WTC11 (cell line): ENCODE measurements around the gene BCL2L1. TPM values are rescaled to one million over a fixed set of nuclear protein-coding genes. Genes with fewer than 3 reads are reported as not detected.

Experiments used
- ATAC-seq: fragments of 200-7000 bp; cut with Tn5 transposase; 2 replicates; pipeline ENCODE4 v1.10.0; 2021; ENCODE audit warnings: mild to moderate bottlenecking, moderate library complexity
- CTCF ChIA-PET: fragments of 300-600 bp; sonication (Branson Sonifier 250); formaldehyde crosslinking; loops from one replicate; lab custom pipeline; 2021; ENCODE audit warnings: antibody characterized with exemption; lab: Charles Lee
- POLR2A ChIA-PET: fragments of 350-600 bp; sonication (Branson Sonifier 250); formaldehyde crosslinking; loops from one replicate; lab custom pipeline; 2021; ENCODE audit warnings: antibody characterized with exemption; lab: Charles Lee
- DNase-seq: peaks from one replicate; pipeline ENCODE4 v3.0.0; 2021; ENCODE audit warnings: low spot score
- H3K27ac Mint-ChIP-seq: 2 replicates; pipeline ENCODE4 v1.8.0; 2021; ENCODE audit warnings: mixed read lengths
- H3K27me3 Mint-ChIP-seq: 2 replicates; pipeline ENCODE4 v1.8.0; 2021; ENCODE audit warnings: low read depth, mild to moderate bottlenecking, moderate library complexity, mixed read lengths
- H3K36me3 Mint-ChIP-seq: 2 replicates; pipeline ENCODE4 v1.8.0; 2021; ENCODE audit warnings: mixed read lengths
- H3K4me1 Mint-ChIP-seq: 2 replicates; pipeline ENCODE4 v1.8.0; 2022; ENCODE audit warnings: mixed read lengths
- H3K4me3 Mint-ChIP-seq: 2 replicates; pipeline ENCODE4 v1.8.0; 2021; ENCODE audit warnings: mild to moderate bottlenecking, moderate library complexity, mixed read lengths
- H3K9me3 Mint-ChIP-seq: 2 replicates; pipeline ENCODE4 v1.8.0; 2021; ENCODE audit warnings: mixed read lengths
- ARID4B ChIP-seq: sonication (generic); formaldehyde crosslinking; IDR thresholded peaks from 2 replicates; pipeline ENCODE4 v1.8.0; 2023; ENCODE audit warnings: missing genetic modification reagents, mild to moderate bottlenecking, borderline replicate concordance
- ATF6 ChIP-seq: sonication (generic); formaldehyde crosslinking; IDR thresholded peaks from 2 replicates; pipeline ENCODE4 v1.8.1; 2023; ENCODE audit warnings: mild to moderate bottlenecking, missing genetic modification reagents
- FOXP4 ChIP-seq: sonication (generic); formaldehyde crosslinking; IDR thresholded peaks from 2 replicates; pipeline ENCODE4 v1.8.0; 2022; ENCODE audit warnings: mild to moderate bottlenecking, missing genetic modification reagents
- GRHL2 ChIP-seq: fragments of 250-450 bp; sonication (Bioruptor Pico); IDR thresholded peaks from 2 replicates; pipeline ENCODE4 v1.8.0; 2022; ENCODE audit warnings: mild to moderate bottlenecking, moderate library complexity; ENCODE audit not compliant: insufficient replicate concordance, severe bottlenecking
- IRF2 ChIP-seq: sonication (generic); formaldehyde crosslinking; IDR thresholded peaks from 2 replicates; pipeline ENCODE4 v1.8.0; 2022; ENCODE audit warnings: low read depth, missing genetic modification reagents, borderline replicate concordance
- JUN ChIP-seq: sonication (generic); formaldehyde crosslinking; IDR thresholded peaks from 2 replicates; pipeline ENCODE4 v1.8.0; 2023; ENCODE audit warnings: mild to moderate bottlenecking, missing genetic modification reagents
- KAT7 ChIP-seq: sonication (generic); formaldehyde crosslinking; IDR thresholded peaks from 2 replicates; pipeline ENCODE4 v1.8.1; 2023; ENCODE audit warnings: missing genetic modification reagents, mild to moderate bottlenecking, borderline replicate concordance
- MAX ChIP-seq: sonication (generic); formaldehyde crosslinking; IDR thresholded peaks from 2 replicates; pipeline ENCODE4 v1.8.0; 2022; ENCODE audit warnings: mild to moderate bottlenecking, missing genetic modification reagents
- MYBL2 ChIP-seq: sonication (generic); formaldehyde crosslinking; IDR thresholded peaks from 2 replicates; pipeline ENCODE4 v1.8.1; 2023; ENCODE audit warnings: mild to moderate bottlenecking, moderate library complexity, missing genetic modification reagents
- NFE2L1 ChIP-seq: sonication (generic); formaldehyde crosslinking; IDR thresholded peaks from 2 replicates; pipeline ENCODE4 v1.8.1; 2023; ENCODE audit warnings: missing genetic modification reagents
- NFYB ChIP-seq: sonication (generic); formaldehyde crosslinking; conservative IDR thresholded peaks from 2 replicates; pipeline ENCODE4 v1.8.0; 2022; ENCODE audit warnings: low read depth, missing genetic modification reagents
- SP1 ChIP-seq: sonication (generic); formaldehyde crosslinking; conservative IDR thresholded peaks from 2 replicates; pipeline ENCODE4 v1.8.1; 2022; ENCODE audit warnings: missing genetic modification reagents
- TCF7 ChIP-seq: sonication (generic); formaldehyde crosslinking; IDR thresholded peaks from 2 replicates; pipeline ENCODE4 v1.8.0; 2022; ENCODE audit warnings: mild to moderate bottlenecking, low read depth, missing genetic modification reagents, moderate library complexity
- USF2 ChIP-seq: sonication (generic); formaldehyde crosslinking; IDR thresholded peaks from 2 replicates; pipeline ENCODE4 v1.8.1; 2023; ENCODE audit warnings: mild to moderate bottlenecking, missing genetic modification reagents, moderate library complexity
- ZNF138 ChIP-seq: sonication (generic); formaldehyde crosslinking; conservative IDR thresholded peaks from 2 replicates; pipeline ENCODE4 v1.8.1; 2022; ENCODE audit warnings: mild to moderate bottlenecking, moderate library complexity, missing genetic modification reagents
- ZNF263 ChIP-seq: sonication (generic); formaldehyde crosslinking; IDR thresholded peaks from 2 replicates; pipeline ENCODE4 v1.8.1; 2022; ENCODE audit warnings: low read depth, mild to moderate bottlenecking, moderate library complexity, missing genetic modification reagents
- ZNF532 ChIP-seq: fragments of 250-450 bp; sonication (Bioruptor Pico); IDR thresholded peaks from 2 replicates; pipeline ENCODE4 v1.9.0; 2021; ENCODE audit warnings: mild to moderate bottlenecking, borderline replicate concordance
- ZSCAN18 ChIP-seq: fragments of 250-450 bp; sonication (Bioruptor Pico); IDR thresholded peaks from 2 replicates; pipeline ENCODE4 v2.1.2; 2022; ENCODE audit warnings: mild to moderate bottlenecking, moderate library complexity
- total RNA-seq: library from RNA; stranded (reverse); gene quantifications from 3 replicates; pipeline ENCODE4 v1.2.3, GENCODE V29; 2021

Gene BCL2L1
- total RNA-seq, 1 experiment from 2014 or later, result 62.0 TPM

GRCh38 chr20:31731321-31731717 is 8.7 kb upstream of the BCL2L1 start (continued):
- no peak for TF ChIP-seq GRHL2
- no peak for TF ChIP-seq ZNF263 (CRISPR knock-in tag)
- no peak for TF ChIP-seq KAT7 (CRISPR knock-in tag)
- TF ChIP-seq, all 79 proteins: peak for 0

GRCh38 chr20:31723319-31724078 is 831 bp upstream of the BCL2L1 start:
- Mint-ChIP-seq H3K4me1 (peaks cover 38% of the 10 kb centered on the region), H3K27me3 (no peaks in the 10 kb centered on the region), H3K27ac (peak overlapping the region; percentile 94), H3K9me3 (no peaks in the 10 kb centered on the region), H3K36me3 (peaks cover 9% of the 10 kb centered on the region), H3K4me3 (peak overlapping the region; percentile 86)
- POLR2A ChIA-PET, result interaction anchor here (0.6 to 4.4 kb wide), 10 partner anchors 11 to 151 kb away, joined by 3 to 45 read pairs (median 5); partner anchors contain the start of gene TPX2
- ATAC-seq, result peak; percentile 86
- peak; percentile 99 for DNase-seq
- CTCF ChIA-PET, result interaction anchor here (0.6 to 8.8 kb wide), 57 partner anchors 10 to 587 kb away, joined by 3 to 488 read pairs (median 7); partner anchors contain the start of genes COX4I2, ID1 and TPX2
- TF ChIP-seq TCF7 (CRISPR knock-in tag) (no peak), SP1 (CRISPR knock-in tag) (peak; percentile 86), MYBL2 (CRISPR knock-in tag) (peak; percentile 63; the same call in 1 of the 2 replicates), MAX (0 out of 2 replicates have a peak, but pooled peaks have one; percentile 14), ZNF532 (0 out of 2 replicates have a peak, but pooled peaks have one; percentile 58), ZSCAN18 (CRISPR knock-in tag) (no peak), ZNF138 (CRISPR knock-in tag) (no peak), USF2 (CRISPR knock-in tag) (0 out of 2 replicates have a peak, but pooled peaks have one; percentile 32), JUN (CRISPR knock-in tag) (peak; percentile 43; the same call in 1 of the 2 replicates), NFYB (CRISPR knock-in tag) (peak; percentile 99), NFE2L1 (CRISPR knock-in tag) (peak; percentile 40; the same call in 1 of the 2 replicates), ATF6 (CRISPR knock-in tag) (no peak), FOXP4 (CRISPR knock-in tag) (0 out of 2 replicates have a peak, but pooled peaks have one; percentile 51), ARID4B (no peak; the same call in 1 of the 2 replicates), IRF2 (no peak)
